ENCODE results near the gene SPDYE2.
"Not testable (repeated sequence)": the region's sequence is repeated elsewhere in the genome, so short reads cannot be mapped to it uniquely, and the experiment has no call there.

DNA sequence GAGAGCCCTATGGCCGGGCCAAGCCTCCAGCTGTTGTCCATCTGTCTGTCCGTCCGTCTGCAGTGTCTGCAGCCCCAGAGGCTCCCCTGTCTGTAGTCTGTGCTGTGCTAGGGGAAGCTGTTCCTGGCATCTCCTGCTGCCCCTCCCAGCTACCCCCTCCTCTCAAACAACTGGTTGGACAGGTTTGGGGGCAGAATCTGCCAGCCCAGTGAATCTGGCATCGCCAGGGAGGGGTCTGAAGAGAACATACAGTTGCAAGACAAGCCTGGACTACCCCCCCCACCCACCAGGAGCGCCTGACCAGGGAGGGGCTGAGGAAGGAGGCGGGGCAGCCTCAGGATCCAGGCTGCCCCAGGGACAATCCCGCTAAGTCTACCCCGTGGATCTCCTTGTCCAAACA, 7.4 kb upstream of the SPDYE2 start, which contains the start of gene UPK3BL2:
- not testable (repeated sequence) for TF ChIP-seq MXI1 (IDR thresholded peaks at IDR 0.05; ENCODE audit: low read depth, low read length); POLR2A (IDR thresholded peaks at IDR 0.05; ENCODE audit: low read depth, low read length); ZNF274 (IDR thresholded peaks at IDR 0.05; ENCODE audit: insufficient read depth, insufficient read length); RFX5 (IDR thresholded peaks at IDR 0.05; ENCODE audit: low read depth, low read length); JUND (IDR thresholded peaks at IDR 0.05; ENCODE audit: low read depth, low read length); ZNF384 (IDR thresholded peaks at IDR 0.05; ENCODE audit: borderline replicate concordance, low read depth, low read length); MTA3 (IDR thresholded peaks at IDR 0.05; ENCODE audit: borderline replicate concordance, low read length); TBL1XR1 (IDR thresholded peaks at IDR 0.05; ENCODE audit: low read depth, low read length); STAT3 (IDR thresholded peaks at IDR 0.05; ENCODE audit: low read depth, low read length); SREBF1 (IDR thresholded peaks at IDR 0.05; ENCODE audit: low read length)
- TF ChIP-seq, protein P1, sequence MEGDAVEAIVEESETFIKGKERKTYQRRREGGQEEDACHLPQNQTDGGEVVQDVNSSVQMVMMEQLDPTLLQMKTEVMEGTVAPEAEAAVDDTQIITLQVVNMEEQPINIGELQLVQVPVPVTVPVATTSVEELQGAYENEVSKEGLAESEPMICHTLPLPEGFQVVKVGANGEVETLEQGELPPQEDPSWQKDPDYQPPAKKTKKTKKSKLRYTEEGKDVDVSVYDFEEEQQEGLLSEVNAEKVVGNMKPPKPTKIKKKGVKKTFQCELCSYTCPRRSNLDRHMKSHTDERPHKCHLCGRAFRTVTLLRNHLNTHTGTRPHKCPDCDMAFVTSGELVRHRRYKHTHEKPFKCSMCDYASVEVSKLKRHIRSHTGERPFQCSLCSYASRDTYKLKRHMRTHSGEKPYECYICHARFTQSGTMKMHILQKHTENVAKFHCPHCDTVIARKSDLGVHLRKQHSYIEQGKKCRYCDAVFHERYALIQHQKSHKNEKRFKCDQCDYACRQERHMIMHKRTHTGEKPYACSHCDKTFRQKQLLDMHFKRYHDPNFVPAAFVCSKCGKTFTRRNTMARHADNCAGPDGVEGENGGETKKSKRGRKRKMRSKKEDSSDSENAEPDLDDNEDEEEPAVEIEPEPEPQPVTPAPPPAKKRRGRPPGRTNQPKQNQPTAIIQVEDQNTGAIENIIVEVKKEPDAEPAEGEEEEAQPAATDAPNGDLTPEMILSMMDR (IDR thresholded peaks at IDR 0.05 in 2 of 3, conservative IDR thresholded peaks at IDR 0.05 in 1 of 3; ENCODE audit: control insufficient read depth in 2 of 3, extremely low read depth in 1 of 3, insufficient read depth in 1 of 3, low read depth in 3 of 3, low read length in 3 of 3): not testable (repeated sequence)
- TF ChIP-seq, protein P2, sequence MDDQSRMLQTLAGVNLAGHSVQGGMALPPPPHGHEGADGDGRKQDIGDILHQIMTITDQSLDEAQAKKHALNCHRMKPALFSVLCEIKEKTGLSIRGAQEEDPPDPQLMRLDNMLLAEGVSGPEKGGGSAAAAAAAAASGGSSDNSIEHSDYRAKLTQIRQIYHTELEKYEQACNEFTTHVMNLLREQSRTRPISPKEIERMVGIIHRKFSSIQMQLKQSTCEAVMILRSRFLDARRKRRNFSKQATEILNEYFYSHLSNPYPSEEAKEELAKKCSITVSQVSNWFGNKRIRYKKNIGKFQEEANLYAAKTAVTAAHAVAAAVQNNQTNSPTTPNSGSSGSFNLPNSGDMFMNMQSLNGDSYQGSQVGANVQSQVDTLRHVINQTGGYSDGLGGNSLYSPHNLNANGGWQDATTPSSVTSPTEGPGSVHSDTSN (IDR thresholded peaks at IDR 0.05; ENCODE audit: insufficient replicate concordance, low read depth, low read length): not testable (repeated sequence)
- TF ChIP-seq, protein P3, sequence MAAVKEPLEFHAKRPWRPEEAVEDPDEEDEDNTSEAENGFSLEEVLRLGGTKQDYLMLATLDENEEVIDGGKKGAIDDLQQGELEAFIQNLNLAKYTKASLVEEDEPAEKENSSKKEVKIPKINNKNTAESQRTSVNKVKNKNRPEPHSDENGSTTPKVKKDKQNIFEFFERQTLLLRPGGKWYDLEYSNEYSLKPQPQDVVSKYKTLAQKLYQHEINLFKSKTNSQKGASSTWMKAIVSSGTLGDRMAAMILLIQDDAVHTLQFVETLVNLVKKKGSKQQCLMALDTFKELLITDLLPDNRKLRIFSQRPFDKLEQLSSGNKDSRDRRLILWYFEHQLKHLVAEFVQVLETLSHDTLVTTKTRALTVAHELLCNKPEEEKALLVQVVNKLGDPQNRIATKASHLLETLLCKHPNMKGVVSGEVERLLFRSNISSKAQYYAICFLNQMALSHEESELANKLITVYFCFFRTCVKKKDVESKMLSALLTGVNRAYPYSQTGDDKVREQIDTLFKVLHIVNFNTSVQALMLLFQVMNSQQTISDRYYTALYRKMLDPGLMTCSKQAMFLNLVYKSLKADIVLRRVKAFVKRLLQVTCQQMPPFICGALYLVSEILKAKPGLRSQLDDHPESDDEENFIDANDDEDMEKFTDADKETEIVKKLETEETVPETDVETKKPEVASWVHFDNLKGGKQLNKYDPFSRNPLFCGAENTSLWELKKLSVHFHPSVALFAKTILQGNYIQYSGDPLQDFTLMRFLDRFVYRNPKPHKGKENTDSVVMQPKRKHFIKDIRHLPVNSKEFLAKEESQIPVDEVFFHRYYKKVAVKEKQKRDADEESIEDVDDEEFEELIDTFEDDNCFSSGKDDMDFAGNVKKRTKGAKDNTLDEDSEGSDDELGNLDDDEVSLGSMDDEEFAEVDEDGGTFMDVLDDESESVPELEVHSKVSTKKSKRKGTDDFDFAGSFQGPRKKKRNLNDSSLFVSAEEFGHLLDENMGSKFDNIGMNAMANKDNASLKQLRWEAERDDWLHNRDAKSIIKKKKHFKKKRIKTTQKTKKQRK (IDR thresholded peaks at IDR 0.05; ENCODE audit: low read depth, low read length): not testable (repeated sequence)
